ENCODE results near the gene IGSF21. TPM values are rescaled to one million over a fixed set of nuclear protein-coding genes. Genes with fewer than 3 reads are reported as not detected.

Gene IGSF21
- polyA plus RNA-seq, 1 of the 3 experiments (the other 2 are of a cell fraction): not detected

GRCh38 chr1:18256282-18257235, 149.0 kb downstream of the IGSF21 start:
- POLR2A ChIA-PET: no interaction called here
- no peak overlapping the region for H2AFZ ChIP-seq (ENCODE audit: low read depth)
- no peak for DNase-seq
- H3F3A ChIP-seq (replicated peaks; ENCODE audit: insufficient read depth): no peaks in the 10 kb centered on the region
- CTCF ChIA-PET: interaction anchor here (1.0 to 1.5 kb wide), 5 partner anchors 11 to 46 kb away, joined by 3 to 5 read pairs (median 3); no protein-coding TSS in a partner anchor
- no peaks in the 10 kb centered on the region for H3K9me2 ChIP-seq
- TF ChIP-seq, protein P1, sequence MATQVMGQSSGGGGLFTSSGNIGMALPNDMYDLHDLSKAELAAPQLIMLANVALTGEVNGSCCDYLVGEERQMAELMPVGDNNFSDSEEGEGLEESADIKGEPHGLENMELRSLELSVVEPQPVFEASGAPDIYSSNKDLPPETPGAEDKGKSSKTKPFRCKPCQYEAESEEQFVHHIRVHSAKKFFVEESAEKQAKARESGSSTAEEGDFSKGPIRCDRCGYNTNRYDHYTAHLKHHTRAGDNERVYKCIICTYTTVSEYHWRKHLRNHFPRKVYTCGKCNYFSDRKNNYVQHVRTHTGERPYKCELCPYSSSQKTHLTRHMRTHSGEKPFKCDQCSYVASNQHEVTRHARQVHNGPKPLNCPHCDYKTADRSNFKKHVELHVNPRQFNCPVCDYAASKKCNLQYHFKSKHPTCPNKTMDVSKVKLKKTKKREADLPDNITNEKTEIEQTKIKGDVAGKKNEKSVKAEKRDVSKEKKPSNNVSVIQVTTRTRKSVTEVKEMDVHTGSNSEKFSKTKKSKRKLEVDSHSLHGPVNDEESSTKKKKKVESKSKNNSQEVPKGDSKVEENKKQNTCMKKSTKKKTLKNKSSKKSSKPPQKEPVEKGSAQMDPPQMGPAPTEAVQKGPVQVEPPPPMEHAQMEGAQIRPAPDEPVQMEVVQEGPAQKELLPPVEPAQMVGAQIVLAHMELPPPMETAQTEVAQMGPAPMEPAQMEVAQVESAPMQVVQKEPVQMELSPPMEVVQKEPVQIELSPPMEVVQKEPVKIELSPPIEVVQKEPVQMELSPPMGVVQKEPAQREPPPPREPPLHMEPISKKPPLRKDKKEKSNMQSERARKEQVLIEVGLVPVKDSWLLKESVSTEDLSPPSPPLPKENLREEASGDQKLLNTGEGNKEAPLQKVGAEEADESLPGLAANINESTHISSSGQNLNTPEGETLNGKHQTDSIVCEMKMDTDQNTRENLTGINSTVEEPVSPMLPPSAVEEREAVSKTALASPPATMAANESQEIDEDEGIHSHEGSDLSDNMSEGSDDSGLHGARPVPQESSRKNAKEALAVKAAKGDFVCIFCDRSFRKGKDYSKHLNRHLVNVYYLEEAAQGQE (IDR thresholded peaks at IDR 0.05; ENCODE audit: low read depth, low read length): peak; percentile 78
- no peak for TF ChIP-seq TEAD4 (IDR thresholded peaks at IDR 0.05; ENCODE audit: borderline replicate concordance, insufficient read depth)
- no peak overlapping the region for H3K27ac ChIP-seq (ENCODE audit: low read depth in 2 of 2, low read length in 1 of 2)
- no peaks in the 10 kb centered on the region for H3K27me3 ChIP-seq (ENCODE audit: insufficient read depth)
- no peaks in the 10 kb centered on the region for H3K36me3 ChIP-seq (replicated peaks in 1 of 2; ENCODE audit: control insufficient read depth in 1 of 2, insufficient read depth in 2 of 2, low read length in 1 of 2)
- H3K9ac ChIP-seq: no peak overlapping the region
- H3K4me2 ChIP-seq: no peak overlapping the region
- no peaks in the 10 kb centered on the region for H3K9me3 ChIP-seq
- no peaks in the 10 kb centered on the region for H3K79me2 ChIP-seq (ENCODE audit: insufficient read depth)
- no peaks in the 10 kb centered on the region for H4K20me1 ChIP-seq (ENCODE audit: insufficient read depth)
- H3K4me3 ChIP-seq (ENCODE audit: low read depth in 2 of 2, low read length in 1 of 2): no peak overlapping the region
- 46% methylated on average over 14 of the region's 18 CpGs for WGBS (ENCODE audit: low lambda C conversion rate)
- H3K4me1 ChIP-seq (ENCODE audit: control insufficient read depth in 1 of 2, insufficient read depth in 2 of 2, low read depth in 1 of 2, low read length in 1 of 2): peaks cover 0 to 14% of the 10 kb centered on the region in 2 experiments; a peak in 1 of 4 replicates

DNA sequence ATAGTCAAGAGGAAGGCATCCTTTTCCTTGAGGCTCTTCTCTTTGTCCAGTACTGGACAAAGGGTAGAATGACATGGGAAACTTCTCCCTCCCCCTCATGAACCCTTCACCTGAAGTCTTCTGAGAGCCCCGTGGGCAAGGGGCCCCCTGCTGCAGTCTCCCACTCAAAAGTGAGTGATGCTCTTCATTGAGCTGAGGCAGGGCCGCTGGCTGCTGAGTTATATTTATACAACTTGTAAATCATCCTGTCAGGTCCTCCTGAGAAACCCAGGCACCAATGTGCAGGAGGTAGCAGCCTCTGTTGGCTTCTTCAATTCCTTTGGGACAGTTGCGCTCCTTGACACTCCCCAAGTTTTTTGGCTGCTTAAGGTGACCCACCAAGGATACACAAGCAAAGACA, 150.2 kb downstream of the IGSF21 start:
- Histone ChIP-seq H3K4me2 (no peak overlapping the region), H3K4me3 (ENCODE audit: low read depth in 2 of 2, low read length in 1 of 2) (no peak overlapping the region), H3K9me3 (no peaks in the 10 kb centered on the region), H3K9me2 (no peaks in the 10 kb centered on the region), H3K4me1 (ENCODE audit: control insufficient read depth in 1 of 2, insufficient read depth in 2 of 2, low read depth in 1 of 2, low read length in 1 of 2) (peaks cover 0 to 13% of the 10 kb centered on the region in 2 experiments; a peak in 1 of 4 replicates), H3F3A (replicated peaks; ENCODE audit: insufficient read depth) (no peaks in the 10 kb centered on the region), H3K79me2 (ENCODE audit: insufficient read depth) (no peaks in the 10 kb centered on the region), H4K20me1 (ENCODE audit: insufficient read depth) (no peaks in the 10 kb centered on the region), H3K36me3 (replicated peaks in 1 of 2; ENCODE audit: control insufficient read depth in 1 of 2, insufficient read depth in 2 of 2, low read length in 1 of 2) (no peaks in the 10 kb centered on the region), H3K27me3 (ENCODE audit: insufficient read depth) (no peaks in the 10 kb centered on the region), H3K27ac (ENCODE audit: low read depth in 2 of 2, low read length in 1 of 2) (no peak overlapping the region), H3K9ac (no peak overlapping the region), H2AFZ (ENCODE audit: low read depth) (no peak overlapping the region)
- ChIA-PET POLR2A (no interaction called here), CTCF (interaction anchor here (1.0 to 1.5 kb wide), 4 partner anchors 9 to 44 kb away, joined by 3 to 5 read pairs (median 4); no protein-coding TSS in a partner anchor)
- WGBS (ENCODE audit: low lambda C conversion rate): 15% methylated on average over 2 of the region's 3 CpGs
- DNase-seq: no peak
- TF ChIP-seq, protein P2, sequence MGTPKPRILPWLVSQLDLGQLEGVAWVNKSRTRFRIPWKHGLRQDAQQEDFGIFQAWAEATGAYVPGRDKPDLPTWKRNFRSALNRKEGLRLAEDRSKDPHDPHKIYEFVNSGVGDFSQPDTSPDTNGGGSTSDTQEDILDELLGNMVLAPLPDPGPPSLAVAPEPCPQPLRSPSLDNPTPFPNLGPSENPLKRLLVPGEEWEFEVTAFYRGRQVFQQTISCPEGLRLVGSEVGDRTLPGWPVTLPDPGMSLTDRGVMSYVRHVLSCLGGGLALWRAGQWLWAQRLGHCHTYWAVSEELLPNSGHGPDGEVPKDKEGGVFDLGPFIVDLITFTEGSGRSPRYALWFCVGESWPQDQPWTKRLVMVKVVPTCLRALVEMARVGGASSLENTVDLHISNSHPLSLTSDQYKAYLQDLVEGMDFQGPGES (IDR thresholded peaks at IDR 0.05; ENCODE audit: low read depth, low read length): no peak
- TF ChIP-seq CHD2 (IDR thresholded peaks at IDR 0.05; ENCODE audit: low read length, partially characterized antibody) (no peak), MXI1 (IDR thresholded peaks at IDR 0.05; ENCODE audit: low read depth, low read length) (no peak), SMC3 (IDR thresholded peaks at IDR 0.05; ENCODE audit: low read depth, low read length) (no peak), NFIC (IDR thresholded peaks at IDR 0.05; ENCODE audit: borderline replicate concordance) (no peak), GATA2 (CRISPR knock-in tag; IDR thresholded peaks at IDR 0.05) (no peak), TCF12 (IDR thresholded peaks at IDR 0.05) (no peak), TAF1 (IDR thresholded peaks at IDR 0.05; ENCODE audit: borderline replicate concordance, low read depth, low read length) (no peak), EP300 (IDR thresholded peaks at IDR 0.05; ENCODE audit: borderline replicate concordance in 1 of 2, low read depth in 1 of 2, low read length in 1 of 2) (no peak), POLR2AphosphoS5 (IDR thresholded peaks at IDR 0.05; ENCODE audit: low read depth, low read length) (no peak), SIN3A (IDR thresholded peaks at IDR 0.05; ENCODE audit: borderline replicate concordance, low read depth, low read length) (no peak), EZH2phosphoT487 (IDR thresholded peaks at IDR 0.05; ENCODE audit: borderline replicate concordance, low read depth) (no peak), GABPA (IDR thresholded peaks at IDR 0.05; ENCODE audit: low read depth) (no peak), JUND (IDR thresholded peaks at IDR 0.05) (no peak), FOXM1 (IDR thresholded peaks at IDR 0.05; ENCODE audit: low read depth) (no peak)
- TF ChIP-seq, protein P3, sequence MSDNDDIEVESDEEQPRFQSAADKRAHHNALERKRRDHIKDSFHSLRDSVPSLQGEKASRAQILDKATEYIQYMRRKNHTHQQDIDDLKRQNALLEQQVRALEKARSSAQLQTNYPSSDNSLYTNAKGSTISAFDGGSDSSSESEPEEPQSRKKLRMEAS (IDR thresholded peaks at IDR 0.05; ENCODE audit: low read depth): no peak
- TF ChIP-seq, protein P4, sequence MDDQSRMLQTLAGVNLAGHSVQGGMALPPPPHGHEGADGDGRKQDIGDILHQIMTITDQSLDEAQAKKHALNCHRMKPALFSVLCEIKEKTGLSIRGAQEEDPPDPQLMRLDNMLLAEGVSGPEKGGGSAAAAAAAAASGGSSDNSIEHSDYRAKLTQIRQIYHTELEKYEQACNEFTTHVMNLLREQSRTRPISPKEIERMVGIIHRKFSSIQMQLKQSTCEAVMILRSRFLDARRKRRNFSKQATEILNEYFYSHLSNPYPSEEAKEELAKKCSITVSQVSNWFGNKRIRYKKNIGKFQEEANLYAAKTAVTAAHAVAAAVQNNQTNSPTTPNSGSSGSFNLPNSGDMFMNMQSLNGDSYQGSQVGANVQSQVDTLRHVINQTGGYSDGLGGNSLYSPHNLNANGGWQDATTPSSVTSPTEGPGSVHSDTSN (IDR thresholded peaks at IDR 0.05): no peak
- TF ChIP-seq, protein P5, sequence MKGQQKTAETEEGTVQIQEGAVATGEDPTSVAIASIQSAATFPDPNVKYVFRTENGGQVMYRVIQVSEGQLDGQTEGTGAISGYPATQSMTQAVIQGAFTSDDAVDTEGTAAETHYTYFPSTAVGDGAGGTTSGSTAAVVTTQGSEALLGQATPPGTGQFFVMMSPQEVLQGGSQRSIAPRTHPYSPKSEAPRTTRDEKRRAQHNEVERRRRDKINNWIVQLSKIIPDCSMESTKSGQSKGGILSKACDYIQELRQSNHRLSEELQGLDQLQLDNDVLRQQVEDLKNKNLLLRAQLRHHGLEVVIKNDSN (IDR thresholded peaks at IDR 0.05; ENCODE audit: borderline replicate concordance, low read depth): no peak
